Measurements from ENCODE around the gene EXOC3L2. TPM values are rescaled to one million over a fixed set of nuclear protein-coding genes. Genes with fewer than 3 reads are reported as not detected.
"Not testable (repeated sequence)": the region's sequence is repeated elsewhere in the genome, so short reads cannot be mapped to it uniquely, and the experiment has no call there.

Gene EXOC3L2
- polyA plus RNA-seq (ENCODE audit: insufficient read length) = 5.1 TPM
- long read RNA-seq, donor 1, partial matches to known transcripts = 0 of 2 reads
- long read RNA-seq, donor 1, other reads (novel, unspliced or antisense) = 0 of 2 reads
- long read RNA-seq, donor 2, partial matches to known transcripts = 22 of 23 reads
- long read RNA-seq, donor 2, other reads (novel, unspliced or antisense) = 0 of 23 reads
- long read RNA-seq, donor 3 = 0 reads
- long read RNA-seq, donor 4 = 0 reads
- long read RNA-seq, donor 5, partial matches to known transcripts = 0 of 2 reads
- long read RNA-seq, donor 5, other reads (novel, unspliced or antisense) = 0 of 2 reads
- long read RNA-seq, donor 6, partial matches to known transcripts = 6 of 6 reads
- long read RNA-seq, donor 6, other reads (novel, unspliced or antisense) = 0 of 6 reads
- long read RNA-seq, donor 7, partial matches to known transcripts = 0 of 3 reads
- long read RNA-seq, donor 7, other reads (novel, unspliced or antisense) = 0 of 3 reads
- long read RNA-seq, donor 8, partial matches to known transcripts = 0 of 2 reads
- long read RNA-seq, donor 8, other reads (novel, unspliced or antisense) = 0 of 2 reads

DNA sequence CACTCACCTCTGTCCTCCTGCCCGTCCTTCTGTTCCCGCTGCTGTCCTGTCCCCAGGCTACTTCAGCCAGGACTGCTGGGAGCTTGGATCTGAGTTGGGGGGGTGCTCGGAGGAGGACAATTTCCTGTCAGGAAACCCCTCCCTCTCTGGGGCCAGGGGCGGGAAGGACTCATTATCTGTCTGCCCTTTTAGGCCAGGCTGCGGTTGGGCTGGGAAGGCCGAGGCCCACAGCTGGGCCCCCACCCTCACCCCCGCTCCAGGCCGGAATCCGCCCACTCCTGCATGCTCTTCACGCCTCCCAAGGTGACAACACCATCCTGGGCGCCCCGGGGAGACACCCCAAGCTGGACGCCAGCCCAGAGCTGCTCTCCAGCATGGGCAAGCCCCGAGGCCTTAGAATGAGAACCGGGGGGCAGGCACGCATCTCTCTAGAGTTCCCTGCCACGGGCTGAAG is at the start of gene EXOC3L2:
Gene EXOC3L2, minus strand, starts transcription at position 74 of the 454 bp plus-strand sequence. CDS start 6,362 bp downstream, outside the sequence.
- no peak for DNase-seq

DNA sequence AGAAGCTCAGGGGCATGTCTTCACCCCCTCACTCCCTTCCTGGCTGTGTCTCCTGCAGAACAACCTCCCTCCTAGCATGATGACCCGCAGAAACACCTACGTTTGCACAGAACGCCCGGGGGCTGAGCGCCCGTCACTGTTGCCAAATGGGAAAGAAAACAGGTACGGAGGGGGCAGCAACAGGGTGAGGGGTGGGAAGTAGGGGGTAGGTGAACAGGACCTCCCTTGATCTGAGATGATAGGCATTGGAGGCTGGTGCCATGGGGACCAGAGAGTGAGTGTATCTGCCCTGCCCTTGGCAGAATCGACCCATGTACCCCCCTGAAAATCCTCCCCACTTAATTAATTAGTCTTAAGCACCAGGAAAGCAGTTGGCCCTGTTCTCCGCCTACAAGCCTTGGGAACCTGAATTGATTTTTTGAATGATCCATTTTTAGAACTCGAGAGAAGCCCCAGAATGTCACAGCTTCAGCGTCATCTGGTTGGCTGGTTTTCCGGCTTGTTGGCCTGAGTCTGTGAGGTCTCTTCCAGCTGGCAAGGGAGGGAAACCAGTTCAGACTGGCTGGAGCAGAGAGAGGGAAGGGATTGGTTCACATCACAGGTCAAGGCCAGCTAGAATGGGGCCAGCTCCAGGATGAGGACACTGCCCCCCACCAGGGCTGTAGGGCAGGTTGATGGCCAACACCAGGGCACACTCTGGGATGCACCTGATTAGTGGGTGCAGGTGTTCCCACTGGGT is 49.3 kb upstream of the EXOC3L2 start:
- no peak for DNase-seq

DNA sequence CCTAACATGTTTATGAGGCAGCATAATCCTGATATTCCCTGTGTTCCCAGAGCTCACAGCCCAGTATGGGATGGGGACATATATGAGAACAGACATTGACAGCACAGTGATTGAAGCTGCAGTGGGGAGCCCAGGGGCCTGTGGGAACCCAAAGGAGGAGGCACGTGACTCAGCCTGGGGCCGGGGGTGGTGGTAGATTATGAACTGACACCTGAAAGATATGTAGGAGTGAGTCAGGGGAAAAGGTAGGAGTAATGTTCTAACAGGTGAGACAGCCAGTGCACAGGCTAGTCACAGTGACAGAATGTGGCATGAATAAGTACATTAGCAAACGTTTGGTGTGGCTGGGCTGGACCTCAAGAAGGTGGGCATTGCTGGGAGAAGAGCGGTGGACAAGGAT is 48.5 kb upstream of the EXOC3L2 start:
- no peak for DNase-seq

DNA sequence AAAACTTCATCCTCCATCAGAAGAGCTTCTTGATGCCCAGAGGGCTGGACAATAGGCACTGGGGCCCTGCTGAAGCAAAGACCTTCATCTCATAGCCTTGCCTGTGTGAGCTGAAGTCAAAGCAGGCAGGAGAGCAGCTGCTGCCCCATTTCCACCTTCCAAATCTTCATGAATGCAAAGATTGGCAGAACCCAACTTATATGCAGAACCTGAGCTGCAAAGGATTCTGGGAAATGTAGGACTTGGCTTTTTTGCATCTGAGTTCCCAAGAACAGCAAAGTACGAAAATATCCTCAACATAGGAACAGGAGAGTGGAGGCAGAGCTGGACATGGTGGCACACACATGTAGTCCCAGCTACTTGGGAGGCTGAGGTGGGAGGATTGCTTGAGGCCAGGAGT is 46.6 kb upstream of the EXOC3L2 start:
- no peak for DNase-seq

DNA sequence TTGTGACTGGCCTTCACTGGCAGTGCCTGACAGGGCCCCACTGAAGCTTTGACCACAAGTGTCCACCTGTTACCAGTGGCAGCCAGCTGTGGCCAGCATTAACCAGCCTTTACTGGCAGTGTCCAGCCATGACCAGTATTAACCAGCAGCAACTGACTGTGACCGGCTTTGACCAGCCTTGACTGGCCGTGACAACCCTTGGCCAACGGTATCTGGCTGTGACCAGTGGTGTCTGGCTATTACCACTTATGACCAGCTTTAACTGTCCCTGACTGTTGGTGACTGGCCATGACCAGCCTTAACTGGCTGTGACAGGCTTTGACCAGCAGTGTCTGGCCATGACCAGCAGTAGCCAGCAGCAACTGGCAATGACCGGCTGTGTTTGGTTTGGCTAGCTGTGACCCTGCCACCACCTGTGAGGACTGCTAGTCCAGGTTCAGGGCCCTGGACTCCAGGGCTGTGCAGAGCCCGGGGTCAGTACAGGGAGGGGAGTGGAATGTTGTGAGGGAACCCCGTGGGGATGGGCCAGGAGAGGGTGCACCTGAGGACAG is 45.2 kb upstream of the EXOC3L2 start:
- DNase-seq = no peak

DNA sequence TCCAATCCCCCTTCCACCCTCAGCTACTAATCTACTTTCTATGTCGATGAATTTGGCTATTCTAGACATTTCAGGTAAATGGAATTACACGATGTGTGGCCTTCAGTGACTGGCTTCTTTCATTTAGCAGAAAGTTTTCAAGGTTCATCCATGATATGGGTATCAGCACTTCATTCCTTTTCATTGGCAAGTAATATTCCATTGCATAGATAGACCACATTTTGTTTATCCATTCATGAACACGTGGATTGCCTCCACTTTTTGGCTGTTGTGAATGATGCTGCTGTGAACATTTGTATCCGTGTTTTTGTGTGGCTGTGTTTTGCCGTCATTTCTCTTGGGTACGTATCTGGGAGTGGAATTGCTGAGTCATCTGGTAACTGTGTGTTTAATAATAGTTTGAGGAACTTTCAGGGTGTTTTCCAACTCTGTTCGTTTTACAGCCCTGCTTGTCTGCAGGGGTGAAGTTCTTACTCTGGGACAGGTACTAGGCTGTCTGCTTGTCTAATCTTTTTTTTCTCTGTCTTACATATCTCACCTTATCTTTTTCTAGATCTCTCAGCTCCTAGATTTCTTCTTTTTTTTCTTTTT is 38.3 kb upstream of the EXOC3L2 start:
- DNase-seq = no peak

DNA sequence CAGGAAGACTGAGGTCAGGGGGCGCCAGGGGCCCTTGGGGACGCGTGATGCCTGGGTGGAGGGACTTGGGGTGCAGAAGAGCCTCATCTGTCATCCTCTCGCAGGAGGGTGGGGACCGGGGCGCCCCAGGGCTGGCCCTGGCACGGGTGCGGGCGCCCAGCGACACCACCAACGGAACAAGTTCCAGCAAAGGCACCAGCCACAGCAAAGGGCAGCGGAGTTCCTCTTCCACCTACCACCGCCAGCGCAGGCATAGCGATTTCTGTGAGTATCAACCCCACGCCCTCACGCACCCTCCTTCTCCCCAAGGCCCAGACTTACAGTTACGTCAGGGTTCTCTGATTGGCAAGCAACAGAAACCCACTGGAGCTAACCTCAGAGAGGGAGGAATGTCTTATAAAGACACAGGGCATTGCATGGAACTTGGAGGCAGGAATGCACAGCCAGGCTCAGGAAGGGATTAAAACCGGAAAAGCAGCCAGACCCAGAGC is 35.3 kb upstream of the EXOC3L2 start:
- DNase-seq = no peak

DNA sequence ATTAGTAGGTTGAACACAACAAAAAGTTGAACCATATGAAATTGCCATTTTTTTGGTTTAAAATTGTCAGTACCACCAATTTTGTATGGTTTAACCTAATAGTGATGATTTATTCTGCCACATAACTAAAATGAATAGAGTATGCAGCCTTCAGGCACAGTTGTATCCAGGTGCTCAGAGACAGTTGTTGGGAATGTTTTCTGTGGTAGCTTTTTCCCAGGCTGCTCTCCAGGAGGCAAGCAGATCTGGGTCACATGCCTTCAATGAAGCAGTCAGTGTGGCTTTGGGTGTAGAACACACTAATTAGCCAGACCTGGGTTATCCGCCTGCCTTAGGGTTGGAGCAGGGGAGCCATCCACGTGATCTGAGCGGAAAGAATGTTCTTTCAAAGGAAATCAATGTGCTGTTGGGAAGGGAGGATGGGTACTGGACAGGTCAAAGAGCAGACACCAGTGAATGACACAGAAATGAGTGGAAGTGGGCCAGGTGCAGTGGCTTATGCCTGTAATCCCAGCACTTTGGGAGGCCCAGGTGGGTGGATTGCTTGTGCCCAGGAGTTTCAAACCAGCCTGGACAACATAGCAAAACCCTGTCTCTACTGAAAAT is 34.5 kb upstream of the EXOC3L2 start:
- DNase-seq = no peak

DNA sequence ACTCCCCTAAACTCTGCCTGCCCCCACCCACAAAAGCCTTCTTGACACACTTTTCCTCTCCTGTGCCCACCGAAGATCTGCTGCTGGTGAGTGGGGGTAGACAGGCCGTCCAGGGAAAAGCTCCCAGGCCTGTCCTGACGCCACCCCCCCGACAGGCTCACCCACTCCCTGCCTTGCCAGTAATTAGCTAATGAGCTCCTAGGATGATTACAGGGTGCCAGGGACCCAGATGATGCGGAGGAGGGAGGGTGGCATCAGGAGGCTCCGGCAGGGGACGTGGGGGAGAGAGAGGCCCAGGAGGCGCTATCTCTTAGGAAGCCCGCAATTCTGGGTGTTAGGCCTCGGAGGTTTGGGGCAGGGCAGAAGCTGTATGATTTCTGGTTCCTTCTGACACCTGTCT is 32.9 kb upstream of the EXOC3L2 start:
- DNase-seq = no peak

DNA sequence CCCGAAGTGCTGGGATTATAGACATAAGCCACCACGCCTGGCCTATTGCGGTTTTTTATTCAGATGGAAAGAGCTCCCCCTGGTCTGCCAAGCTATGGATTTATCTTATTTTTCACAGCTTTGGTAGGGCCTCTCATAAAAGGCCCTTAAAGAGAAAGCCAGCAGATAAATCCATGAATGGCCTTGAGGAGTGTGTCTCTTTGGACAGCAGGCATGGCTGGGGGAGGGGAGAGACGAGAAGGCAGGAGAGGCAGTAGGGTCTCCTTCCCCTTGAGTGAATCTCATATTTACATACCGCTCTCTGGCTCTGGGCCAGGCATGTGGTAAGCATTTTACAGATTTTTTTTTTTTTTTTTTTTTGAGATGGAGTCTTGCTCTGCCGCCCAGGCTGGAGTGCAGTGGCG is 31.1 kb upstream of the EXOC3L2 start:
- DNase-seq = no peak

DNA sequence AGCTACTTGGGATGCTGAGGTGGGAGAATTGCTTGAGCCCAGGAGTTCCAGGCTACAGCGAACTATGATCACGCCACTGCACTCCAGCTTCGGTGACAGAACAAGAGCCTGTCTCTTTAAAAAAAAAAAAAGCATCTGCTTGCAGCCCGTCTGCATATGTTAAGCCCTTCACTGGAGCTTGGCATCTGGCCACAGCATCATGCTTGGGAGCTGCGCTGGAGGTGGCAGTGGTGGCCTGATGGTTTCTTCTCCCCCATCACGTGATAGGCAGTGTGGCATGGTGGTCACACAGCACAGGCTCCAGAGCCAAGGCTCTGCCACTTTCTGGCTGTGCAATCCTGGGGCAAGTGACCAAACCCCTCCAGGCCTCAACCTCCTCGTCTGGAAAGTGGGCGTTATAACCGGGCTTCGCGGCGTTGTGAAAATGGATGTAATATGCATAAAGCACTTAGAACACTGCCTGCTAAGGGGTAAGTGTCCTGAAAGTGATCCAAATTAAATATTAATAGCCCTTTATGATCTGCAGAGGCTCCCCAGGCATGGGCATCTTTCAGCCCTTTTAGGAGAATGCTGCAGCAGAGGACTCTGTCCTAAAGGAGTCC is 30.3 kb upstream of the EXOC3L2 start:
- no peak for DNase-seq

DNA sequence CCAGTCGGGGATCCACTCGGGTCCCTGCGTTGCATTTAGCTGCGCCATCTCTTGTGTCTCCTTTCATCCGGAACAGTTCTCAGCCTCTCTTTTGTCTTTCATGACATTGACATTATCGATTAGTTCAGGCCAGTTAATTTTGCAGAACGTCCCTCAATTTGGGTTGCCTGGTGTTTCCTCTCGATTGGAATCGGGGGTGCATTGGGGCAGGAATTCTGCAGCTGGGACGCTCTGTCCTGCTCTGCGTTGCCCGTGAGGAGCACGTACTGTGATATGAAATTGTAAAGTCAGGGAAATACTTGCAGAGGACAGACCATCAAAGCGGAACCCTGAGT is 28.3 kb upstream of the EXOC3L2 start:
- no peak for DNase-seq

DNA sequence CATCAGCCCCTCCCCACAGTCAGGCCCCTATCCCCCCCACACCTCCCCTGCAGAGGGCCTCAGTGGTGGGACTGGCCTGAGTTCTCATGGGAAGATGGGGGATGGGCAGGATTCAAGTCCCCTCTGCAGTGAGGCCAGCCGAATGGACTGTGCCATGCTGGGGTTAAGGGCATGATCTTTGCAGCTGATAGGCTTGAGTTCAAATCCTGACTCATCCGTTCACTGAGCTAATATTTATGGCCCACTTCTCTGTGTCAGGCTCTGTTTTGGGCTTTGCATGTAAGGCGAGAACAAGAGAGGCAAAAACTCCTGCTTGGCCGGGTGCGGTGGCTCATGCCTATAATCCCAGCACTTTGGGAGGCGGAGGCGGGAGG is 26.5 kb upstream of the EXOC3L2 start:
- DNase-seq = no peak

DNA sequence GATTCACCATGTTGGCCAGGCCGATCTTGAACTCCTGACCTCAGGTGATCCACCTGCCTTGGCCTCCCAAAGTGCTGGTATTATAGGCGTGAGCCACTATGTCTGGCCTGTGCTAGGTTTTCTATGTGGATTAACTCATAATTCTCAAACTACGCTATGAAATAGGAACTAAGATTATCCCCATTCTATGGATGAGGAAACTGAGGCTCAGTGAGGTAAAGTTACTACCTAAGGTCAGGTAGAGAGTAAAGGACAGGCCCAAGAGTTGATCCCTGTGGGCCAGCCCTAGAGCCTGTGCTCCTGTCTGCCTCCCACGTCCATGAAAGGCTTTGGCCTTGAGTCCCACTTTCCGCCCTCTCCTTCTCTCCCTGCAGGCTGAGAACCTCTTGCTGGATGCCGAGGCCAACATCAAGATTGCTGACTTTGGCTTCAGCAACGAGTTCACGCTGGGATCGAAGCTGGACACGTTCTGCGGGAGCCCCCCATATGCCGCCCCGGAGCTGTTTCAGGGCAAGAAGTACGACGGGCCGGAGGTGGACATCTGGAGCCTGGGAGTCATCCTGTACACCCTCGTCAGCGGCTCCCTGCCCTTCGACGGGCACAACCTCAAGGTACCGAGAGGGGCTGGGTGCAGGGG is 26.0 kb upstream of the EXOC3L2 start:
- no peak for DNase-seq

DNA sequence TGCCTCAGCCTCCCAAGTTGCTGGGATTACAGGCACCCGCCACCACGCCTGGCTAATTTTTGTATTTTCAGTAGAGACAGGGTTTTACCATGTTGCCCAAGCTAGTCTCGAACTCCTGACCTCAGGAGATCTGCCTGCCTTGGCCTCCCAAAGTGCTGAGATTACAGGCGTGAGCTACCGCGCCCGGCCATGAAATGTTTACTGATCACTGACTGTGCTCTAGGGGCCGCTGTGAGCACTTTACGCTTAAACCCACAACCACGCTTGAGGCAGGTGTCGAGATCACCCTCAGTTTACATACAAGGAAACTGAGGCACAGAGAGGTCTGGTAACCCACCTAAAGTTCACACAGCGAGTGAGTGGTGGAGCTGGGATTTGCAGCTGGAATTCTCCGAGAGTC is 24.7 kb upstream of the EXOC3L2 start:
- not testable (repeated sequence) for DNase-seq

DNA sequence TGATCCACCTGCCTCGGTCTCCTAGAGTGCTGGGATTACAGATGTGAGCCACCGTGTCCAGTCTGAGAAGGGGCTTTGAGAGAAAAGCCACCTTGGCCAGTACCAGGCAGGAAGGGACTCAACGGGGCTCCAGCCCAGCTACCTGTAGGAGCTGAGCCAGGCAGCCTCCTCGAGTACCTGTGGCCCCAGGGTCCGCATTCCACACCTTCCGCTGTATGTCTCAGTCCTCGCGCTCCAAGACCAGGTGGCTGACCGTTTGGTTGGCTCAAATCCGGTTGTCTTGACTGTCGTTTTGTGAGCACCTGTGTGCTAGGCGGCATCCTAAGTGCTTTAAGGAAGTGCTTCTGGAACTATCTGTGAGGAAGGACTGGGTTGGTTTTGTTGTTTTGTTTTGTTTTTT is 22.1 kb upstream of the EXOC3L2 start:
- DNase-seq = no peak

DNA sequence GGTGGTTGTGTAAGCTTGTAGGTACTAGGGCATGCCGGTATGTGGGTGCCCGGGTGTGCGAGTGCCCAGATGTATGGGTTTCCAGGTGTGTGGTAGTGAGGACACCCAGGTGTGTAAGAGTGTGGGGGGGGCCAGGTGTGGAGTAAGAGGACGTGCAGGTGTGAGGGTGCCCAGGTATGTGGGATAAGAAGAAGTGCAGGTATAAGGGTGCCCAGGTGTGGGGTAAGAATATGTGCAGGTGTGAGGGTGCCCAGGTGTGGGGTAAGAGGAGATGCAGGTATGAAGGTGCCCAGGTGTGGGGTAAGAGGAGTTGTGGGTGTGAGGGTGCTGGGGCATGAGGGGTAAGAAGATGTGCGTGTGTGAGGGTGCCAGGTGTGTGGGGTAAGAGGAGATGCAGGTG is 20.2 kb upstream of the EXOC3L2 start:
- no peak for DNase-seq

DNA sequence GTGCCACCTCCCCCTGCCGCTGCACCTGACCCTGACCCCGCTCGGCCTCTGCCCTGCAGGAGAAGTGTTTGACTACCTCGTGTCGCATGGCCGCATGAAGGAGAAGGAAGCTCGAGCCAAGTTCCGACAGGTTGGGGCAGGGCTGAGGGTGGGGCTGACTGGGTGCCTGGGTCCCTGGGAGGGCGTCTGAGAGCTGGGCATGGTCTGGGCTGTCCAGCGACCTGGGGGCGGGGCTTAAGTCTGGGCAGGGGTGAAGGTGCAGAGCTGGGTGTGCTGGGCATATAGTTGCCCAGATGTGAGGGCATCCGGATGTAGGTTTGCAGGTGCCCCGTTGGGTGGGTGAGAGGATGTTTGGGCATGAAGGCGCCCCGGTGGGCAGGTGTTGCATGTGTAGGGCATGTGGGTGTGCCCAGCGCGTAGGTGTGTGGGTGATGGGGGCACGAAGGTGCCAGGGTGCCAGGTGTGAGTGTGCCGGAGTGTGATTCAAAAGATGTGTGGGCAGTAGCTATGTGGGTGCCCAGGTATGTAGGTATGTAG is 19.6 kb upstream of the EXOC3L2 start:
- DNase-seq = no peak

DNA sequence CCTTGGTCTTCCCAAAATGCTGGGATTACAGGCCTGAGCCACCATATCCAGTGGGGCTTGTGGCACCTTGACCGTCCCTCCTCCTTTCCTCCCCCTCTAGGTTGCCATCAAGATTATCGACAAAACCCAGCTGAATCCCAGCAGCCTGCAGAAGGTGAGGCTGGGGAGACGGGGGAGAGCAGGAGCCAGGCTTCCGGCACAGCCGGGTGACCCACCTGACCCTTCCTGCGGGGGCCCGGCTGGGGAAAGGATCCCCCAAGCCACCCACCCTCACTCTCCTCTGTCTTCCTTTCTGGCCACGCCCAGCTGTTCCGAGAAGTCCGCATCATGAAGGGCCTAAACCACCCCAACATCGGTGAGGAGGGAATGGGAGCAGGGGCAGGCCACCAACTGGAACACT is 17.8 kb upstream of the EXOC3L2 start:
- no peak for DNase-seq

DNA sequence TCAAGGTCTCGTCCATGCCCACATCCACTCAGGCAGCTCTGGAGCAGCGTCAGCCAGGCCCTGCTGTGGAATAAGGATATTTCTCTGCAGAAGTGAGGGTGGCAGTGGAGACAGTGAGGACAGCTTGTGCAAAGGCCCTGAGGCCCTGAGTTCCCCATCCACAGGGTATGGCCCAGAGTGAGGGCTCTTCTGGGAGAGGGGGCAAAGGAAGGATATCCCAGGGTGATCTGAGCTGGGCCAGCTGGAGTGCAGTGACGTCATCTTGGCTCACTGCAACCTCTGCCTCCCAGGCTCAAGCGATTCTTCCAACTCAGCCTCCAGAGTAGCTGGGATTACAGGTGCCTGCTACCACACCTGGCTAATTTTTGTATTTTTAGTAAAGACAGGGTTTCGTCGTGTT is 17.4 kb upstream of the EXOC3L2 start:
- no peak for DNase-seq

DNA sequence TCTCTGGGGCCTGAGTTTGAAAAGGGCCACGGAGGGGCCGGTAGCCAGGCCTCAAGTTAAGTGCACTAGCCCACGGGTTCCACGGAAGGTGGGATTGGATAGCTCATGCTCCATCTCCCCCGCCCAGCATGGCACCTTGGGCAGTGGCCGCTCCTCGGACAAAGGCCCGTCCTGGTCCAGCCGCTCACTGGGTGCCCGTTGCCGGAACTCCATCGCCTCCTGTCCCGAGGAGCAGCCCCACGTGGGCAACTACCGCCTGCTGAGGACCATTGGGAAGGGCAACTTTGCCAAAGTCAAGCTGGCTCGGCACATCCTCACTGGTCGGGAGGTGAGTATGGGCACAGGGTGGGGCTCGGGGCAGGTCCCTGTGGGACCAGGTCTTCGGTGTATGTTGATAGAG is 13.7 kb upstream of the EXOC3L2 start:
- DNase-seq = no peak
